ENCODE results near the gene PRLR. TPM values are rescaled to one million over a fixed set of nuclear protein-coding genes. Genes with fewer than 3 reads are reported as not detected.

The PRLR gene
- total and polyA plus RNA-seq, 2 of the 8 experiments (the other 6 are each of a cell fraction or from before 2014, with no cell fraction given), result 0.53 to 2.5 TPM

- TF ChIP-seq CHD7 (IDR thresholded peaks at IDR 0.05; ENCODE audit: insufficient replicate concordance, low read length) (no peak), RBBP5 (IDR thresholded peaks at IDR 0.05; ENCODE audit: borderline replicate concordance, low read depth, low read length) (no peak), ATF3 (IDR thresholded peaks at IDR 0.05; ENCODE audit: insufficient read depth, low read depth, low read length) (no peak), RXRA (IDR thresholded peaks at IDR 0.05; ENCODE audit: insufficient read depth, low read depth, low read length) (no peak), PHF8 (conservative IDR thresholded peaks at IDR 0.05; ENCODE audit: low read depth, low read length) (no peak), EGR1 (IDR thresholded peaks at IDR 0.05; ENCODE audit: borderline replicate concordance, low read depth, low read length) (no peak), HDAC2 (IDR thresholded peaks at IDR 0.05; ENCODE audit: borderline replicate concordance in 1 of 2, low read depth in 2 of 2, low read length in 2 of 2) (no peak), CHD1 (IDR thresholded peaks at IDR 0.05; ENCODE audit: low read depth, low read length) (no peak), BCL11A (IDR thresholded peaks at IDR 0.05; ENCODE audit: low read depth in 2 of 2, low read length in 2 of 2) (no peak), CEBPB (IDR thresholded peaks at IDR 0.05; ENCODE audit: low read depth, low read length) (no peak), CBX5 (IDR thresholded peaks at IDR 0.05; ENCODE audit: low read depth, low read length) (no peak), SP4 (IDR thresholded peaks at IDR 0.05; ENCODE audit: low read length) (no peak)
Observed at GRCh38 chr5:35209862-35210261, 20.4 kb downstream of the PRLR start (continued).
